Endothelial cell (in vitro differentiated cells): ENCODE measurements around the gene KCNG2. TPM values are rescaled to one million over a fixed set of nuclear protein-coding genes. Genes with fewer than 3 reads are reported as not detected.

Experiments used
- DNase-seq: peaks from one replicate; pipeline ENCODE4 v3.0.0; 2021; ENCODE audit warnings: low spot score
- H3K27ac Mint-ChIP-seq: one replicate; pipeline ENCODE4 v1.8.0; 2021; ENCODE audit warnings: mixed read lengths, inconsistent platforms; ENCODE audit not compliant: unreplicated experiment
- H3K27me3 Mint-ChIP-seq: one replicate; pipeline ENCODE4 v1.8.0; 2021; ENCODE audit warnings: mild to moderate bottlenecking, moderate library complexity, mixed read lengths, inconsistent platforms; ENCODE audit not compliant: unreplicated experiment
- H3K36me3 Mint-ChIP-seq: one replicate; pipeline ENCODE4 v1.8.0; 2021; ENCODE audit warnings: mild to moderate bottlenecking, low read depth, mixed read lengths, inconsistent platforms; ENCODE audit not compliant: unreplicated experiment
- H3K4me1 Mint-ChIP-seq: one replicate; pipeline ENCODE4 v1.8.0; 2021; ENCODE audit warnings: mild to moderate bottlenecking, mixed read lengths, inconsistent platforms; ENCODE audit not compliant: unreplicated experiment
- H3K4me3 Mint-ChIP-seq: one replicate; pipeline ENCODE4 v1.8.0; 2021; ENCODE audit warnings: mild to moderate bottlenecking, mixed read lengths, inconsistent platforms; ENCODE audit not compliant: unreplicated experiment
- H3K9me3 Mint-ChIP-seq: one replicate; pipeline ENCODE4 v1.8.0; 2021; ENCODE audit warnings: mixed read lengths, inconsistent platforms; ENCODE audit not compliant: unreplicated experiment
- long read RNA-seq: library from polyadenylated mRNA; unstranded; transcript quantifications from one replicate; pipeline ENCODE4 v2.0.0, GENCODE V29; 2020; ENCODE audit not compliant: unreplicated experiment
- total RNA-seq: library from RNA; stranded (reverse); fragmentation: NEBNext Ultra II Directional; extraction: Animal tissue kit (Norgen Biotek cat#: 25700); gene quantifications from one replicate; pipeline ENCODE4 v1.2.1, GENCODE V29; 2021; ENCODE audit not compliant: unreplicated experiment
- TF ChIP-seq, protein P1 (sequence below): fragments of 200-600 bp; sonication (generic); IDR thresholded peaks from one replicate; pipeline ENCODE4 v1.5.0; 2021; ENCODE audit warnings: antibody characterized with exemption; ENCODE audit not compliant: unreplicated experiment

Gene KCNG2, protein sequence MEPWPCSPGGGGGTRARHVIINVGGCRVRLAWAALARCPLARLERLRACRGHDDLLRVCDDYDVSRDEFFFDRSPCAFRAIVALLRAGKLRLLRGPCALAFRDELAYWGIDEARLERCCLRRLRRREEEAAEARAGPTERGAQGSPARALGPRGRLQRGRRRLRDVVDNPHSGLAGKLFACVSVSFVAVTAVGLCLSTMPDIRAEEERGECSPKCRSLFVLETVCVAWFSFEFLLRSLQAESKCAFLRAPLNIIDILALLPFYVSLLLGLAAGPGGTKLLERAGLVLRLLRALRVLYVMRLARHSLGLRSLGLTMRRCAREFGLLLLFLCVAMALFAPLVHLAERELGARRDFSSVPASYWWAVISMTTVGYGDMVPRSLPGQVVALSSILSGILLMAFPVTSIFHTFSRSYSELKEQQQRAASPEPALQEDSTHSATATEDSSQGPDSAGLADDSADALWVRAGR
- 0.56 TPM for total RNA-seq
- long read RNA-seq, result 0 reads

DNA sequence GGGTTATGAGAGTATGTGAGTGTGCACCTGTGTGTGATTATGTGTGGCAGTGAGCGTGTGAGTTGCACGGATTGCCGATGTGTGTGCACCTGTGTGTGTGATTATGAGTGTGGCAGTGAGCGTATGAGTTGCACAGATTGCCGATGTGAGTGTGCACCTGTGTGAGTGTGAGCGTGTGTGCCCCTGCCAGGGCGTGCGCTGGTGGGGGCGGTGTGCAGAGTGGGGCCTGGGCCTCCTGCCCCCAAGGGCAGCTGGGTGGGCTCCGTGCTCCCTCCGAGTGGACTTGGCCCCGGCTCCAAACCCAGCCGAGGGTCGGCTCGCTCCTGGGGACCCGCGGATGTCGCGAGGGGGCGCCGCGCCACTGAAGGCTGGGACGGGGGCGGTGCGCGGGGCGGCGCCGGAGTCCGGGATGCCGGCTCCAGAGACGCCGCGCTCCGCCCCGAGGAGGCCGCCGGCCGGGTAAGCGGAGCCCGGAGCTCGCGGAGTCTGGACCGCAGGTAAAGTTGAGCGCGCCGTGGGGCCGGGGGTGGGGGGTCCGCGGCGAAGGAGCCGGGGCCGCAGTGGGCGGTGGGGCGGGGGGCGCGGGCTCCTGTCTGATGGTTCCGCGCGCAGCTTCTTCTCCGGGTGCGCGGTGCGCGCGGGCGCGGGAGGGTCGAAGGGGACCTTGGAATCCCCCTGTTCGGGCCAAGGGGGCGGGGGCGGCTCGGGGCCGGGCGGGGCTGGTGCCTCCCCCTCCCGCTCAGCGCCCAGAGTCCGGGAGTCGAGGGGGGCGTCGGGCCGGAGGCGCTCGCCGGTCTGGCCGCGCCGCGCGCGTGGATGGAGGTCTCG is at the start of gene KCNG2:
Gene KCNG2 (plus strand): TSS at position 421 of the 828 bp plus-strand sequence. CDS start 65,730 bp downstream, outside the sequence.
- no peak within 1 kb of the TSS for H3K27ac Mint-ChIP-seq
- H3K4me1 Mint-ChIP-seq, result peaks cover 9% of the 10 kb centered on the region
- TF ChIP-seq, protein P1, sequence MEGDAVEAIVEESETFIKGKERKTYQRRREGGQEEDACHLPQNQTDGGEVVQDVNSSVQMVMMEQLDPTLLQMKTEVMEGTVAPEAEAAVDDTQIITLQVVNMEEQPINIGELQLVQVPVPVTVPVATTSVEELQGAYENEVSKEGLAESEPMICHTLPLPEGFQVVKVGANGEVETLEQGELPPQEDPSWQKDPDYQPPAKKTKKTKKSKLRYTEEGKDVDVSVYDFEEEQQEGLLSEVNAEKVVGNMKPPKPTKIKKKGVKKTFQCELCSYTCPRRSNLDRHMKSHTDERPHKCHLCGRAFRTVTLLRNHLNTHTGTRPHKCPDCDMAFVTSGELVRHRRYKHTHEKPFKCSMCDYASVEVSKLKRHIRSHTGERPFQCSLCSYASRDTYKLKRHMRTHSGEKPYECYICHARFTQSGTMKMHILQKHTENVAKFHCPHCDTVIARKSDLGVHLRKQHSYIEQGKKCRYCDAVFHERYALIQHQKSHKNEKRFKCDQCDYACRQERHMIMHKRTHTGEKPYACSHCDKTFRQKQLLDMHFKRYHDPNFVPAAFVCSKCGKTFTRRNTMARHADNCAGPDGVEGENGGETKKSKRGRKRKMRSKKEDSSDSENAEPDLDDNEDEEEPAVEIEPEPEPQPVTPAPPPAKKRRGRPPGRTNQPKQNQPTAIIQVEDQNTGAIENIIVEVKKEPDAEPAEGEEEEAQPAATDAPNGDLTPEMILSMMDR, result no peak
- H3K9me3 Mint-ChIP-seq, result no peaks in the 10 kb centered on the region
- DNase-seq, result peak; percentile 71
- peaks cover 9% of the 10 kb centered on the region for H3K36me3 Mint-ChIP-seq
- peak within 1 kb of the TSS; percentile 89 for H3K4me3 Mint-ChIP-seq
- peaks cover 24% of the 10 kb centered on the region for H3K27me3 Mint-ChIP-seq

- peak overlapping the region; percentile 65 for H3K4me3 Mint-ChIP-seq
- TF ChIP-seq, protein P1, result no peak
- no peaks in the 10 kb centered on the region for H3K4me1 Mint-ChIP-seq
- H3K27ac Mint-ChIP-seq, result no peak overlapping the region
- H3K9me3 Mint-ChIP-seq, result no peaks in the 10 kb centered on the region
- no peak for DNase-seq
- peaks cover 25% of the 10 kb centered on the region for H3K36me3 Mint-ChIP-seq
- H3K27me3 Mint-ChIP-seq, result peaks cover 7% of the 10 kb centered on the region
These were observed 49.2 kb upstream of the KCNG2 start for GRCh38 chr18:79748321-79749180.

DNA sequence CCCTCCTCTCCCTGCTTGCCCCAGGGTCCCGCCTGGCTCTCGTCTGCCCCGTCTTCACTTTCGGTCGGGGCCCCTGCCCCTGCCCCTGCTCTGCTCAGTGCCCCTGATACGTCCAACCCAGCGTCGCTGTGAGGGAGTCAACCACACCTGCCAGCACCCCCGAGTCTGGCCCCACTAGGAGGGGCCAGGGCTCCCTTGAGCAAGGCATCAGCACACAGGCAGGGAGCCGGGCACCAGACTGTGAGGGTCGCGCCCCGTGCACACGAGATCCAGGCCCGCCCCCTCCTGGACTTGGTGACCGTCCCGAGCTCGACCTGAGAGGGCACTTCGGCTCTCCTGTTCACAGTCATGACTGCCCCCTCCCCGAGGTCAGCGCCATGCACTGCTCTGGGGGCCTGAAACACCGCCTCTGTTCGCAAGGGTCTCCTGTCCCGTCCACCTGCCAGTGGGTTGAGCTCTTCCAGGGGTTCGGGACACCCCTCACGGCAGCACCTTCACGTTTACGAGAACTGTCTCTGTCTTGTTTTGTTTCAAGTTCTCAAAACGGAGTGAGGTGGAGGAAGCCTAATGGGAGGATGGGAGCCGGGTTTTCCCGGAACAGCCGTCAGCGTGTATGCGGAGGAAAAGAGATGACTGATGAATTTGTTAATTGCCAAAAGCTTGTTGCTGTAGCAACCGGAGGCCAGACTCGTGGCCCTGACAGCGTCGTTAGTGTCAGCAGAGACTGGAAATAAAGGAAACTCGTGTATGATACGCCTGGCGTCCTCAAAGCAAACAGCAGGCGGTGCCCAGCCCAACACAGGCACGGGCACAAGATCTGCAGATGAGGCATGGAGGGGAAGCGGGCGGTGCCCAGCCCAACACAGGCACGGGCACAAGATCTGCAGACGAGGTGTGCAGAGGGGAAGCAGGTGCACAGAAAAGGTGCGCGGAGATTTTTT is 48.2 kb upstream of the KCNG2 start:
- TF ChIP-seq, protein P1, result no peak
- Mint-ChIP-seq H3K9me3 (no peaks in the 10 kb centered on the region), H3K36me3 (peaks cover 21% of the 10 kb centered on the region), H3K4me1 (no peaks in the 10 kb centered on the region), H3K27me3 (peaks cover 3% of the 10 kb centered on the region), H3K27ac (peak overlapping the region; percentile 64), H3K4me3 (peak overlapping the region; percentile 56)
- DNase-seq, result no peak

GRCh38 chr18:79750980-79751571 is 46.7 kb upstream of the KCNG2 start:
- Mint-ChIP-seq H3K27me3 (peaks cover 4% of the 10 kb centered on the region), H3K9me3 (no peaks in the 10 kb centered on the region), H3K27ac (peak overlapping the region; percentile 73), H3K4me3 (no peak overlapping the region), H3K4me1 (no peaks in the 10 kb centered on the region), H3K36me3 (peaks cover 26% of the 10 kb centered on the region)
- DNase-seq, result no peak
- TF ChIP-seq, protein P1, result no peak
